HG03469 (cell line): ENCODE data around the gene AMMECR1.

Experiments
- ATAC-seq: cut with Tn5 transposase; IDR thresholded peaks from one replicate; pipeline ENCODE4 v1.9.1; 2021; ENCODE audit warnings: mild to moderate bottlenecking, moderate library complexity, moderate number of reproducible peaks; ENCODE audit not compliant: unreplicated experiment

AMMECR1 gene

GRCh38 chrX:110214684-110215083 is 103.2 kb downstream of the AMMECR1 start:
- no peak for ATAC-seq

GRCh38 chrX:110213183-110213582 is 104.7 kb downstream of the AMMECR1 start:
- ATAC-seq = no peak

GRCh38 chrX:110212299-110212698 is 105.6 kb downstream of the AMMECR1 start:
- ATAC-seq = no peak

GRCh38 chrX:110211340-110211739 is 106.5 kb downstream of the AMMECR1 start:
- no peak for ATAC-seq

- ATAC-seq = no peak
Observed at GRCh38 chrX:110210417-110211139, 107.3 kb downstream of the AMMECR1 start.

GRCh38 chrX:110208092-110208491 is 109.8 kb downstream of the AMMECR1 start:
- no peak for ATAC-seq

GRCh38 chrX:110204986-110205385 is 112.9 kb downstream of the AMMECR1 start:
- ATAC-seq = no peak

- ATAC-seq = no peak
Observed at GRCh38 chrX:110201799-110202198, 116.1 kb downstream of the AMMECR1 start.

- ATAC-seq = no peak
Observed at GRCh38 chrX:110194977-110195376, 122.9 kb downstream of the AMMECR1 start.

GRCh38 chrX:110192516-110192915 is 125.4 kb downstream of the AMMECR1 start:
- no peak for ATAC-seq

- ATAC-seq = no peak
Observed at GRCh38 chrX:110188701-110189558, 129.0 kb downstream of the AMMECR1 start.

- no peak for ATAC-seq
Observed at GRCh38 chrX:110183314-110183713, 134.6 kb downstream of the AMMECR1 start.

- ATAC-seq = no peak
Observed at GRCh38 chrX:110182865-110183264, 135.0 kb downstream of the AMMECR1 start.

- no peak for ATAC-seq
Observed at GRCh38 chrX:110182362-110182761, 135.5 kb downstream of the AMMECR1 start.

- ATAC-seq = no peak
Observed at GRCh38 chrX:110181459-110182137, 136.3 kb downstream of the AMMECR1 start.

GRCh38 chrX:110180928-110181310 is 137.0 kb downstream of the AMMECR1 start:
- peak; percentile 90 for ATAC-seq

- ATAC-seq = no peak
Observed at GRCh38 chrX:110180176-110180927, 137.5 kb downstream of the AMMECR1 start.

- no peak for ATAC-seq
Observed at GRCh38 chrX:110178179-110178865, 139.6 kb downstream of the AMMECR1 start.

- ATAC-seq = no peak
Observed at GRCh38 chrX:110175696-110176095, 142.2 kb downstream of the AMMECR1 start.

- no peak for ATAC-seq
Observed at GRCh38 chrX:110175146-110175545, 142.7 kb downstream of the AMMECR1 start.
